Fibroblast of skin of right quadriceps (primary cell): ENCODE results near the gene MAP3K13.
"Not testable (repeated sequence)": the region's sequence is repeated elsewhere in the genome, so short reads cannot be mapped to it uniquely, and the experiment has no call there.

Source experiments
- DNase-seq: peaks from one replicate; pipeline ENCODE4 v3.0.0-alpha.2; 2013

Gene MAP3K13

GRCh38 chr3:185400866-185401265 lies 37.9 kb downstream of the MAP3K13 start:
- no peak for DNase-seq

DNA sequence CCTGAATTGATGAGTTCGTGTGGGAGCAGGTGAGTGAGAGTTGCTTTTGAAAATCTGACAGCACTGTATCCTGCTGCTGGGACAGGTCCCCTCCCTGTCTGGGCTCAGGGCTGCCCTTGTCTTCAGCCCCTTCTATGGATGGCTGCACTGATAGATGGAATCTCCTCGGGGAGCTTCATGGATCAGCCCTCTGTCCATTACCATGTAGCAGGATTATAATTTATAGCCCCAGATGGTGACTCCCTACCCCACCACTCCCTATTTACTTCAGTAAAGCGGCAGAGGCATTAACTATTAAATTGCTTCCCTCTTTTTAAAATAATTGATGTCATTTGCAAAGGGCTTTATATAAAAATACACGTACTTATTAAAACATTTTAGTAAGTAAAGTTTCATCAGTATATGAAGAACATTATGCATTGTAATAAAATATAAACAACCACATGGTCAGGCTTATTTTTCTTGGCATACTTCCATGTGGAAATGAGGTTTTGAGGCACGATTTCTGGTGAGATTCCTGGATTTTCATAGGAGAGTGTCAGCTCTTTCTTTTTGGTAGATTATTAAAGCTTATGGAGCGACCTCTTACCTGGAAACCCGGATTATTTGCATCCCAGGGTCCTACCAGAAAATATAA lies 38.5 kb downstream of the MAP3K13 start:
- DNase-seq = peak; percentile 37

DNA sequence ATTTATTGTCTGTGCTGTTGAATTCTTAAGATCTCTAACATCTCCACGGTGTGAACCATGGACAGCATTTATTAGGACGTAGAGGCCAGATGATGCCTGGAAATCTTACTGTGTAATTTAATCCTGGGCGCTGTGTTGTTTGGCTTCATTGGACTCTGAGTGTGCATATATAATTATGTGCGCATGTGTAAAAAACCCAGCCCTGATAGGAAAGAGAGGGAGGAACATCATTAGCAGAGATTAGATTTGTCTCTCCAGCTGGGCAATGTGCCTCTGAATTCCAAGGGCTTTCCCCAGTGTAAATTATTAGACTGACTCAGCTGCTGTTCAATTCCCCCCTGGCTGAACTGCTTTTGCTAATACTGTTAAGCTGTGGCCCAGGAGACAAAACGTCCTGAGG lies 39.6 kb downstream of the MAP3K13 start:
- peak; percentile 42 for DNase-seq

- DNase-seq = no peak
Observed at GRCh38 chr3:185403002-185403401, 40.1 kb downstream of the MAP3K13 start.

- DNase-seq = no peak
Observed at GRCh38 chr3:185405243-185405642, 42.3 kb downstream of the MAP3K13 start.

DNA sequence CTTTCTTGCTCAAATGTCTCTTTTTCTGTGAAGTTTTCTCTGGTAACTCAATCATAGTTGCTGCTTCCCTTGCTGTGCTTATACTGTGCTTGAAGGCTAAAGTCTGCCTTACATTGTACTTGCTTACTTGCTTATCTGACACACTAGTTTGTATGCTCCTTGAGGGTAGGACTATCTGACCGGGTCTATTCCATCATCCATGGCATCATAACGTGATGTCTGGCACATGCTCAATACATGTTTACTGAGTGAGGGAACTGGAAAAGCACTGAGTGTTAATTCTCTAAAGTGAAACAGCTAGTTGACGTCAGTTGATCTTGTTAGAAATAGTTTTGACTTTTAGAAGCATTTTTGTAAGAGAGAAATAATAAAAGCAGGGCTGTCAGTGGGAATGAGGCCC lies 42.7 kb downstream of the MAP3K13 start:
- no peak for DNase-seq

- DNase-seq = no peak
Observed at GRCh38 chr3:185406121-185406620, 43.2 kb downstream of the MAP3K13 start.

- no peak for DNase-seq
Observed at GRCh38 chr3:185409957-185410356, 47.0 kb downstream of the MAP3K13 start.

DNA sequence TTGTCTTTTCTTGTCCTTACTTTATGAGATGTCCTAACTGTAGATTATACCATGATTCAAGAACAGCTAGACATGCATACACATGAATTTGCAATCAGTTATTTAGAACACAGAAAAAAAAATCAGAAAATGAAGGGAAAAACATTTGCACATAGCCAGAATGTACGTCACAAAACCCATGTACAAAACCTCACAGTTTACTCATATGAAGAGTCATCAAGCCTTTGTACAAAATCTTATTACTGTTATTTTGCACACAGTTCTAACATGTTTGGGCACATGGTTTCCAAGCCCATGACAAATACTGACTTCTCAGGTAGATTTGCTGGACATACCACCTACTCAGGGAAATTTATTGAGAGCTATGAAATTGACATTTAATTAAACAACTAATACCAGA lies 48.2 kb downstream of the MAP3K13 start:
- DNase-seq = no peak

- no peak for DNase-seq
Observed at GRCh38 chr3:185416513-185416912, 53.6 kb downstream of the MAP3K13 start.

- DNase-seq = not testable (repeated sequence)
Observed at GRCh38 chr3:185418561-185418977, 55.6 kb downstream of the MAP3K13 start.

- DNase-seq = no peak
Observed at GRCh38 chr3:185420762-185421161, 57.8 kb downstream of the MAP3K13 start.

GRCh38 chr3:185421577-185422232 lies 58.8 kb downstream of the MAP3K13 start:
- no peak for DNase-seq

DNA sequence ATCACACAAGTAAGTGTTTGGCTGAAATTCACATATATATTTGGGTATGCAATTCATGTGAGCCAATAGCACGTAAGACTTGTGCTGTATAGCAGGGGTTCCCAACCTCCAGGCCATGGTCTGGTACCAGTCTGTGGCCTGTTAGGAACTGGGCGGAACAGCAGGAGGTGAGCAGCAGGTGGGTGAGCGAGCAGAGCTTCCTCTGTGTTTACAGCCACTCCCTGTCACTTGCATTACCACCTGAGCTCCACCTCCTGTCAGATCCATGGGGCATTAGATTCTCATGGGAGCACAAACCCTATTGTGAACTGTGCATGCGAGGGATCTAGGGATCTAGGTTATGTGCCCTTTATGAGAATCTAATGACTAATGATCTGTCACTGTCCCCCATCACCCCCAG lies 59.7 kb downstream of the MAP3K13 start:
- no peak for DNase-seq

GRCh38 chr3:185423178-185423577 lies 60.2 kb downstream of the MAP3K13 start:
- no peak for DNase-seq

- DNase-seq = no peak
Observed at GRCh38 chr3:185424435-185424834, 61.5 kb downstream of the MAP3K13 start.

DNA sequence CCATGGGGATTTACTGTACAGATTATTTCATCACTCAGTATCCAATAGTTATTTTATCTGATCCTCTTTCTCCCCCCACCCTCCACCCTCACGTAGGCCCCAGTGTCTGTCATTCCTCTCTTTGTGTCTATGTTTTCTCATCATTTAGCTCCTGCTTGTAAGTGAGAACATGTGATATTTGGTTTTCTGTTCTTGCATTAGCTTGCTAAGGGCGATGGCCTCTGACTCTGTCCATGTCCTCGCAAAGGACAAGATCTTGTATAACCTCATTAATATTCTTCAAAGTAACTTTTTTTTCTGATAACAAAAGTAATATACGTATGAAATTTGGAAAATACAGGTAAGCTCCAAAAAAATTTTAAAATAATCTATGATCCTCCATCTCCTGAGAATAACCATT lies 67.4 kb downstream of the MAP3K13 start:
- DNase-seq = no peak

DNA sequence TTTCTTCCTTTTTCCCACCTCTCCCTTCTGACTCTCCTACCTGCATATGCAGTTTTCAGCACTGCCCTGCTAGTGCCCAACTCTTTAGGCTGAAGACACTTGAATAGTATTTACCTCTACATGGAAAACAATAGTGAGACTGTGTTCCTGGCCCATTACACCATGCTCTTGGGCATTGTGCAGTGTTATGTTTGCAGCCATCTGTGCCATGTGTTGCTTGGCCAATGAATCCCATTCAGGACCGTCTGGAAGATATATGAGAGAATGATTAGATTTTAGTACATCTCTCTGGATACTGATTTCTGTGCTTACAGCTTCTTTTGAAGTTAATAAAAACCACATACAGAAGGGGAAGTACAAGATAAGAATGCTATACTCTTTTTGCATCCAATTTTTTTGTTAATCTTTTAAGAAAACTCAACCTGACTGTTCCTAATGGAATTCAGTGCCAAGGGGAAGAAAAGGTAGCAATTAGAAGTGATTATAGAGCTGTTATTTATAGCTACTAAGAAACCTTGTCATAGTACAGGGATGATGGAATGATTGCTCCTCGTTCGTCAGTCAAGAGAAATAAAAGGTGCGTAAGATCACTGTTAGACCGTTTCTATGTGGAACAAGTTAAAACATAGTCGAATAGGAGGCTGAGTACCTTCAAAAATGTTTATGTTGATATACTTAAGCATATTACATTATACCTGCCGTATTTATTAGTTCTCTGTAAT lies 77.0 kb downstream of the MAP3K13 start:
- DNase-seq = no peak

GRCh38 chr3:185442031-185442430 lies 79.1 kb downstream of the MAP3K13 start:
- DNase-seq = no peak

DNA sequence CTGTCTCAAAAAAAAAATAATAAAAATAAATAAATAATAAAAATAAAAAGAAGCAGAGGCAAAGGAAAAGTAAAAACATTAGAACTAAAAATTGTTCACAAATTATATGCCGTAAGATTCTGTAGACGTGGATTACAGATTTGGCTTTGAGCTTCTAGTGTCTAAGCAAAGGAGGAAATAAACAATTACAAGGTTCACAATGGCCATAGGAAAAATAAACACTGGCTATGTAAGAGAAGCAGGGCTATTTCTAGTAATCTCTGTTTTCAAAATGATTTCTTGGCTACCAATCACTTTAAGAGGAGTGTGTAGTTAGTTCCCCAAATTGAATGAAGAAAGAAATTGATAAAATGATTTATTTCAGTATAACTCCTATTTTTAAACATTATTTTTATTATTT lies 81.4 kb downstream of the MAP3K13 start:
- DNase-seq = no peak

- no peak for DNase-seq
Observed at GRCh38 chr3:185448107-185448506, 85.2 kb downstream of the MAP3K13 start.

DNA sequence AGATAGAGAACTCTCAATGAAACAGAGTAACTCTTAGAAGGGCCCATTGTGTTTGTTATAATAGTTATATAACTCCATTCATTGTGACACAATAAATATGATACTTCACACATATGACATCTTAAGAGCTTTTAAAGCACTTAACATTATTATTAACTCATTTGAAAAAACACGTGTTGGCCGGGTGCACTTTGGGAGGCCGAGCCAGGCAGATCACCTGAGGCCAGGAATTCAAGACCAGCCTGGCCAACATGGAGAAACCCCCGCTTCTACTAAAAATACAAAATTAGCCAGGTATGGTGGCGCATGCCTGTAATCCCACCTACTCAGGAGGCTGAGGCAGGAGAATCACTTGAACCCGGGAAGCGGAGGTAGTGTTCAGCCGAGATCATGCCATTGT lies 88.5 kb downstream of the MAP3K13 start:
- DNase-seq = not testable (repeated sequence)

DNA sequence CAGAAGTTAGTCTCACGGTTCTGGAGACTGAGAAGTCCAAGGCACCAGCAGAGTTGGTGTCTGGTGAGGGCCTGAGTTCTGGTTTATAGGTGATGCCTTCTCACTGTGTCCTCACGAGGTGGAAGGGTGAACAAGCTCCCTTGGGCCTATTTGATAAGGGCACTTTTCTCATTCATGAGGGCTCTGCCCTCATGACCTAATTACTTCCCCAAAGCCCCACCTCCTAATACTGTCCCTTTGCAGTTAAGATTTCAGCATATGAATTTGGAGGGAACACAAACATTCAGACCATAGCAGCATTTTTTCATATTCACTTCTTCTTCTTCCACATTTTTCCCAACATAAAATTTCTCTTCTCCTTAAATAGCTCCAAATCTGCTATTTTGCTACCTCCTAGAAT lies 94.4 kb downstream of the MAP3K13 start:
- DNase-seq = no peak

- DNase-seq = no peak
Observed at GRCh38 chr3:185460309-185460708, 97.4 kb downstream of the MAP3K13 start.
